BLaER1 treated with 17β-estradiol and CSF1 and Interleukin-3, amounts not matched to agents 10 nM and 100 nM (cell line): ENCODE measurements around the gene DENND6B.
A peak's percentile ranks its signal among the peaks of the same experiment; 100 is the strongest.

ENCODE experiments used
- H3K27ac ChIP-seq, 11 experiments: shearing (Covaris generic); formaldehyde crosslinking; 2 replicates each; pipeline ENCODE4 v1.8.1; 2022
- H3K27me3 ChIP-seq, 11 experiments: shearing (Covaris generic); formaldehyde crosslinking; 2 replicates each; pipeline ENCODE4 v1.8.1; 2022
- H3K36me3 ChIP-seq, 11 experiments: shearing (Covaris generic); formaldehyde crosslinking; 2 replicates each; pipeline ENCODE4 v1.8.1; 2022
- H3K4me1 ChIP-seq, 10 experiments: shearing (Covaris generic); formaldehyde crosslinking; 2 replicates each; pipeline ENCODE4 v1.8.1; 2022
- H3K4me2 ChIP-seq, 11 experiments: shearing (Covaris generic); formaldehyde crosslinking; 2 replicates each; pipeline ENCODE4 v1.8.1; 2022
- H3K4me3 ChIP-seq, 10 experiments: shearing (Covaris generic); formaldehyde crosslinking; 2 replicates each; pipeline ENCODE4 v1.8.1; 2022
- H3K9ac ChIP-seq, 11 experiments: shearing (Covaris generic); formaldehyde crosslinking; 2 replicates each; pipeline ENCODE4 v1.8.1; 2022
- H3K9me3 ChIP-seq, 11 experiments: shearing (Covaris generic); formaldehyde crosslinking; replicated peaks in 1 of 11; 2 replicates each; pipeline ENCODE4 v1.8.1; 2022
- H4K20me1 ChIP-seq, 11 experiments: shearing (Covaris generic); formaldehyde crosslinking; 2 replicates each; pipeline ENCODE4 v1.8.1; 2022
- Cebpa-rat ChIP-seq, 11 experiments: shearing (Covaris generic); IDR thresholded peaks; 2 replicates each; pipeline ENCODE4 v1.8.1; 2022

The DENND6B gene

GRCh38 chr22:50310949-50311444 is 15.8 kb downstream of the DENND6B start:
- H3K4me3 ChIP-seq = no peak overlapping the region; a peak in 1 of 20 replicates
- TF ChIP-seq Cebpa-rat (IDR thresholded peaks at IDR 0.05) = no peak
- no peak overlapping the region for H3K27ac ChIP-seq
- H3K4me1 ChIP-seq = peaks cover 72 to 86% (median 82%) of the 10 kb centered on the region in 10 experiments
- H3K9me3 ChIP-seq = no peaks in the 10 kb centered on the region
- H4K20me1 ChIP-seq = peaks cover 0 to 45% (median 15%) of the 10 kb centered on the region in 11 experiments; a peak in 14 of 22 replicates
- peaks cover 0 to 27% (median 0%) of the 10 kb centered on the region in 11 experiments; a peak in 5 of 22 replicates for H3K27me3 ChIP-seq
- H3K36me3 ChIP-seq = no peaks in the 10 kb centered on the region
- peak overlapping the region in 3 of 11 experiments; percentile 19 to 40 (median 27); a peak in 2 of 22 replicates for H3K9ac ChIP-seq
- H3K4me2 ChIP-seq = peak overlapping the region; percentile 36 to 100 (median 97); a peak in 21 of 22 replicates

DNA sequence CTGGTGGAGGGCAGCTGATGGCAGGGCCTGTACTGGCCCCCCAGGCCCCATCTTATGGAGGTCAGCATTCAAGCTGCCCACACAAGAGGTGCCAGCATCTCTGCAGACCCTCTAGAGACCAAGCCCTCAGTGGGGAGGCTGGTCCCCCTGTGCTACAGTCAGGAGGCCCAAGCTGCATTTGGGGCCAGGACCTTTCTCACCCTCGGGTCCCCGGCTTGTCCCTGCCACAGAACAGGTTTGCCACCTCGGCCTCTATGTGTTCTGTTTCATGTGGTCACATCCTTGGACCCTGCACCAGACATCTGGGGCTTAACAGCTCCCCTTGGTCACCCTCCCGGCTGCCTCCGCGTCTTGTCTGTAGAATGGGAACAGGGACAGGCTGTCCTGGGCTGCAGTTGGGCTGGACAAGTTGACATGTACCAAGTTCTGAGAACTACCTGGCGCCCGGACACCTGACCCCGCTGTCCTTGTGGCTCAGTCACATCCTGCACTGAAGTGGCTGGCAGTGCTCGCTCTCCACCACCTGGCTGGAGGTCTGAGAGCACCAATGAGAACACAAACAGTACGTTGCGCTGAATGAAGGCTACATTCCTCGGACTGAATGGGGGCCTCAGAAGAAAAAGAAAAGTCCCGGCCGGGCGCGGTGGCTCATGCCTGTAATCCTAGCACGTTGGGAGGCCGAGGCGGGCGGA is 16.6 kb downstream of the DENND6B start:
- Histone ChIP-seq H3K4me3 (peak overlapping the region in 1 of 10 experiments; percentile 35; a peak in 1 of 20 replicates), H4K20me1 (peaks cover 0 to 51% (median 23%) of the 10 kb centered on the region in 11 experiments; a peak in 19 of 22 replicates), H3K9me3 (no peaks in the 10 kb centered on the region), H3K27me3 (peaks cover 0 to 19% (median 0%) of the 10 kb centered on the region in 11 experiments; a peak in 4 of 22 replicates), H3K4me2 (peak overlapping the region; percentile 88 to 100 (median 98)), H3K36me3 (no peaks in the 10 kb centered on the region), H3K27ac (peak overlapping the region in 9 of 11 experiments; percentile 66 to 89 (median 85); a peak in 10 of 22 replicates), H3K4me1 (peaks cover 69 to 86% (median 82%) of the 10 kb centered on the region in 10 experiments), H3K9ac (peak overlapping the region in 9 of 11 experiments; percentile 64 to 80 (median 76); a peak in 12 of 22 replicates)
- TF ChIP-seq Cebpa-rat (IDR thresholded peaks at IDR 0.05) = no peak

DNA sequence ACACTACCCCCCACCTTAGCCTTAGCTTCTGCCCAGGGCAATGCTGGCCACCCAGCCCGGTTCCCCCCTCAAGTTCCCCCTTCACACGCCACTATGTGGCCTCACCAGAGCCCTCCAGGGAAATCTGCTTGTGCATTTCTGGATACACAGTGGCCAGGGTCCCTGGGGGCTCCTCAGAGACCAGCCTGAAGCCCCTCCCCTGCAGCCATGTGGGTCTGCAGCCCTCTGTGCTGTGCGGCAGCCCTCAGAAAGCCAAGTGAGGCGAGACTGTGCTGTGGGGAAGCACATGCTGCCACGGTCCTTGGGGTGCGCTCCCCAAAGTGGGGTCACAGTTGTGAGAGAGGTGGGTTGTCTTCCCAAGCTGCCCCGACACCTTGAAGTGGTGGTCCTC is 17.2 kb downstream of the DENND6B start:
- TF ChIP-seq Cebpa-rat (IDR thresholded peaks at IDR 0.05) = no peak
- peaks cover 0 to 15% (median 0%) of the 10 kb centered on the region in 11 experiments; a peak in 4 of 22 replicates for H3K27me3 ChIP-seq

DNA sequence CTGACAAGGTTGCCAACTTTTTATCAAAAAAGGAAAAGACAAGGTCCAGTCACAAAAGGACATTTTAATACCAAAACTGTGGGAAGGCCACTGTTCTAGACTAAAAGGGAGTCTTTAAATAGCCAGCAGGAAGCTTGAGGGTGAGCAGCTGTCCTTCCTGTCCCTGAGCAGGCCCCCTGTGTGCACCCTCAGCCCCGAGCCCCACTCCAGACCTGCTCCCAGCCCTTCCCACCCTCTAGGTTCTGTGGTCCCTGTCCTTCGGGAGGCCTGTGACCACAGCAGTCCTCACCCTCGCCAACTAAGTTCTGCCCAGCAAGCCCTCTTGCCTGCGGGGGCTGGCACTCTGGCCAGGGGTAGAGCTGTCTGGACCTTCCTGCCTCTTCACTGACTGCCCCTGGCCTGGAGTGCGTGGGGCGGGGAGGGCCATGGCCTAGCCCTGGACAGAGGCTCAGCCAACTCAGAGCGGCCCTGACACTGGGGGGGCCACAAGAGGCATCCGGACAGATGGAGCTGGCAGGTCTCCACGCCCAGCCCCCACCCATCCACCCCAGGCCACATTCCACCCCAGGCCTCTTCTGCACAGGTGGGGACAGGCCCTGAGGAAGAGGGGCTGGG is 17.7 kb downstream of the DENND6B start:
- H3K4me3 ChIP-seq = peak overlapping the region in 8 of 10 experiments; percentile 33 to 66 (median 50); a peak in 13 of 20 replicates
- H3K9ac ChIP-seq = peak overlapping the region; percentile 64 to 80 (median 75)
- H3K27me3 ChIP-seq = peaks cover 0 to 15% (median 0%) of the 10 kb centered on the region in 11 experiments; a peak in 4 of 22 replicates
- no peaks in the 10 kb centered on the region for H3K36me3 ChIP-seq
- peak overlapping the region; percentile 38 to 89 (median 84); a peak in 21 of 22 replicates for H3K27ac ChIP-seq
- no peaks in the 10 kb centered on the region for H3K9me3 ChIP-seq
- H4K20me1 ChIP-seq = peaks cover 2 to 54% (median 27%) of the 10 kb centered on the region in 11 experiments; a peak in 20 of 22 replicates
- H3K4me2 ChIP-seq = peak overlapping the region; percentile 88 to 100 (median 98)
- no peak for TF ChIP-seq Cebpa-rat (IDR thresholded peaks at IDR 0.05)
- peaks cover 65 to 85% (median 80%) of the 10 kb centered on the region in 10 experiments for H3K4me1 ChIP-seq

More for the DNA sequence above, 17.2 kb downstream of the DENND6B start:
- Histone ChIP-seq H3K9ac (peak overlapping the region; percentile 64 to 80 (median 75); a peak in 20 of 22 replicates), H3K36me3 (no peaks in the 10 kb centered on the region), H3K4me2 (peak overlapping the region; percentile 88 to 100 (median 98)), H3K4me3 (peak overlapping the region in 8 of 10 experiments; percentile 33 to 66 (median 50); a peak in 11 of 20 replicates), H3K4me1 (peaks cover 68 to 86% (median 82%) of the 10 kb centered on the region in 10 experiments), H4K20me1 (peaks cover 0 to 51% (median 24%) of the 10 kb centered on the region in 11 experiments; a peak in 18 of 22 replicates), H3K27ac (peak overlapping the region; percentile 38 to 89 (median 84); a peak in 21 of 22 replicates), H3K9me3 (no peaks in the 10 kb centered on the region)

GRCh38 chr22:50308597-50308935 is 18.2 kb downstream of the DENND6B start:
- peak overlapping the region; percentile 38 to 89 (median 84); a peak in 21 of 22 replicates for H3K27ac ChIP-seq

GRCh38 chr22:50307890-50308596 is 18.8 kb downstream of the DENND6B start:
- Histone ChIP-seq H3K27ac (peak overlapping the region; percentile 63 to 89 (median 84)), H3K27me3 (peaks cover 0 to 15% (median 0%) of the 10 kb centered on the region in 11 experiments; a peak in 4 of 22 replicates), H3K4me3 (peak overlapping the region; percentile 33 to 66 (median 49); a peak in 18 of 20 replicates), H3K9me3 (no peaks in the 10 kb centered on the region), H3K36me3 (0 out of 22 replicates have a peak, but pooled peaks cover 0 to 3% (median 0%) of the 10 kb centered on the region in 11 experiments), H4K20me1 (peaks cover 13 to 65% (median 37%) of the 10 kb centered on the region in 11 experiments; a peak in 21 of 22 replicates), H3K9ac (peak overlapping the region; percentile 64 to 80 (median 75)), H3K4me2 (peak overlapping the region; percentile 88 to 100 (median 98)), H3K4me1 (peaks cover 68 to 85% (median 82%) of the 10 kb centered on the region in 10 experiments)
- TF ChIP-seq Cebpa-rat (IDR thresholded peaks at IDR 0.05) = no peak

More at GRCh38 chr22:50308597-50308935, 18.2 kb downstream of the DENND6B start:
- peak overlapping the region; percentile 64 to 80 (median 75) for H3K9ac ChIP-seq
- no peaks in the 10 kb centered on the region for H3K36me3 ChIP-seq
- H3K4me3 ChIP-seq = peak overlapping the region in 9 of 10 experiments; percentile 33 to 66 (median 49); a peak in 18 of 20 replicates
- peaks cover 65 to 85% (median 80%) of the 10 kb centered on the region in 10 experiments for H3K4me1 ChIP-seq
- H3K9me3 ChIP-seq = no peaks in the 10 kb centered on the region
- TF ChIP-seq Cebpa-rat (IDR thresholded peaks at IDR 0.05) = no peak
- peaks cover 0 to 15% (median 0%) of the 10 kb centered on the region in 11 experiments; a peak in 4 of 22 replicates for H3K27me3 ChIP-seq
- H3K4me2 ChIP-seq = peak overlapping the region; percentile 88 to 100 (median 98)
- H4K20me1 ChIP-seq = peaks cover 8 to 59% (median 32%) of the 10 kb centered on the region in 11 experiments; a peak in 21 of 22 replicates

DNA sequence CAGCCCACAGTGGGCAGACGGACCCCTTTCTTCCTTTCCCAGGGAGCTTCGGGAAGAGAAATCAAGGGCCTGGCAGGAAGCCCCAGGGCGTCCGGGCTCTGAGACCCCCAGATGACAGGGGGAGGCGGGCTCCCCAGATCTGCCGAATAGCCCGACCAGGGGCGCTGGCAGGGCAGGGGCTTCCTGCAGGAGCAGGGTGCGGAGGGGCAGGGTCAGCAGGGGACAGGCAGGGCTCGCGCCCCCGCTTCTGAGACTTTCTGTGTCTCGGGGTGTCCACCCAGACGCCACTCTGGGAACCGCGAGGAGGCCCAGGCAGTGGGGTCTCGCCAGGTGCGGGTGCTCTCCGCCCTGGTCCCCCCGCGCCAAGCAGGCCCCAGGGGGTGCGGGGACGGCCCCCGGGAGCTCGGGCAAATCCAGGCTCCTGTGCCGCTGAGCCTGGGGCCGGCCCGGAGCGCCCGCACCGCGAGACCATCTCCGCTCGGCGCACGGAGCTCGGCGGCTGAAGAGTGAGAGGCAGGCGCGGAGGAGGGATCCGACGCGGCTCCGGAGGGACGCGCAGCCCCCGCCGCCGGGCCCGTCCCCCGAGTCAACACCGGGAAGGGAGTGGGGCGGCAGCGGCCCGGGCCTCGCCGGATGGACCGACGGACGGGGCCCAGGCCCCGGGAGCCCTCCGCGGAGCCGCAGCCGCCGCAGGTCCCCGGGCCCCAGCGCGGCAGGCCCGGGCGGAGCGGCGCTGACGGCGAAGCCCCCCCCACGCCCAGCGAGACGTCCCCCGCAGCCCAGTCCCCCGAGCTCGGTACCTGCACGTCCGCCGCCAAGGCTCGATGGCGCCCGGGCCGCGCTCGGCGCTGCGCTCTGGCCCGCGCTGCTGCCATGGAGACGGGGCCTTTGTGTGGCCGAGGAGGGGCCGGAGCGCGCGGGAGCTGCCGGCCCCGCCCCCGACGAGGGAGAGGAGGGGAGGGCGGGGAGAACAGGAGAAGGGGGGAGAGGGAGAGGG is 19.8 kb downstream of the DENND6B start, which contains the start of gene PLXNB2:
TSS of gene PLXNB2 (minus strand) at position 894 of the 997 bp plus-strand sequence. CDS start 17,062 bp downstream, outside the sequence.
- 0 out of 22 replicates have a peak, but pooled peaks cover 0 to 9% (median 0%) of the 10 kb centered on the region in 11 experiments for H3K36me3 ChIP-seq
- peaks cover 23 to 74% (median 47%) of the 10 kb centered on the region in 11 experiments; a peak in 21 of 22 replicates for H4K20me1 ChIP-seq
- H3K4me1 ChIP-seq = peaks cover 73 to 85% (median 83%) of the 10 kb centered on the region in 10 experiments
- peak within 1 kb of the TSS; percentile 80 to 100 (median 97) for H3K4me3 ChIP-seq
- no peak for TF ChIP-seq Cebpa-rat (IDR thresholded peaks at IDR 0.05)
- H3K27ac ChIP-seq = peak within 1 kb of the TSS; percentile 89 to 98 (median 93)
- peaks cover 0 to 12% (median 0%) of the 10 kb centered on the region in 11 experiments; a peak in 4 of 22 replicates for H3K27me3 ChIP-seq
- peak within 1 kb of the TSS; percentile 97 to 100 (median 100) for H3K4me2 ChIP-seq
- H3K9me3 ChIP-seq = no peaks in the 10 kb centered on the region
- peak within 1 kb of the TSS; percentile 92 to 98 (median 96) for H3K9ac ChIP-seq
